ENCODE results near the gene LDHB.

LDHB gene

DNA sequence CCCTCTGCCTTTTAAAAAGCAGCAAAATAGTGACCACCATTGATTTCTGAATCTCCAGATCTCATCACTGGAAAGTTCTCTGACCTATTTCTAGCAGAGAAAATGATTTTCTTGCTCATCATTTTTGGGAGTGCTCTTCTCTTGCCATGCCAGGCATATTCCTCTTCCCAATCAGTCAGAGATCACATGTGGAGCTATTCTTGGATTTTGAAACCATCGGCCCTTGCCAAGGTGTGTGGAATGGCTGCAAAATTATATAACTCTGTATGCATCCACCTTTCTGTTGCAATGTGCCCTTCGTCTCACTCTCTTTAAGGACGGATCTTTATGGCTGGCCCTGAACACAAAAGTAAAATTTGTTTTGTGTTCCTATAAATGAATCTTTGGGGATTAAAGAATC, 25.5 kb upstream of the LDHB start:
- ATAC-seq (ENCODE audit: low read depth) (no peak), DNase-seq (ENCODE audit: low spot score) (no peak)
- Histone ChIP-seq H3K9me3 (ENCODE audit: severe bottlenecking) (no peaks in the 10 kb centered on the region), H3K36me3 (ENCODE audit: low read depth) (no peaks in the 10 kb centered on the region), H3K4me1 (ENCODE audit: insufficient read depth, poor library complexity, severe bottlenecking) (no peaks in the 10 kb centered on the region), H3K27ac (ENCODE audit: poor library complexity, severe bottlenecking) (no peak overlapping the region), H3K4me3 (ENCODE audit: severe bottlenecking) (no peak overlapping the region), H3K27me3 (ENCODE audit: insufficient read depth, poor library complexity, severe bottlenecking) (no peaks in the 10 kb centered on the region)
- TF ChIP-seq, protein P1, sequence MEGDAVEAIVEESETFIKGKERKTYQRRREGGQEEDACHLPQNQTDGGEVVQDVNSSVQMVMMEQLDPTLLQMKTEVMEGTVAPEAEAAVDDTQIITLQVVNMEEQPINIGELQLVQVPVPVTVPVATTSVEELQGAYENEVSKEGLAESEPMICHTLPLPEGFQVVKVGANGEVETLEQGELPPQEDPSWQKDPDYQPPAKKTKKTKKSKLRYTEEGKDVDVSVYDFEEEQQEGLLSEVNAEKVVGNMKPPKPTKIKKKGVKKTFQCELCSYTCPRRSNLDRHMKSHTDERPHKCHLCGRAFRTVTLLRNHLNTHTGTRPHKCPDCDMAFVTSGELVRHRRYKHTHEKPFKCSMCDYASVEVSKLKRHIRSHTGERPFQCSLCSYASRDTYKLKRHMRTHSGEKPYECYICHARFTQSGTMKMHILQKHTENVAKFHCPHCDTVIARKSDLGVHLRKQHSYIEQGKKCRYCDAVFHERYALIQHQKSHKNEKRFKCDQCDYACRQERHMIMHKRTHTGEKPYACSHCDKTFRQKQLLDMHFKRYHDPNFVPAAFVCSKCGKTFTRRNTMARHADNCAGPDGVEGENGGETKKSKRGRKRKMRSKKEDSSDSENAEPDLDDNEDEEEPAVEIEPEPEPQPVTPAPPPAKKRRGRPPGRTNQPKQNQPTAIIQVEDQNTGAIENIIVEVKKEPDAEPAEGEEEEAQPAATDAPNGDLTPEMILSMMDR (IDR thresholded peaks at IDR 0.05; ENCODE audit: poor library complexity, severe bottlenecking) = no peak

DNA sequence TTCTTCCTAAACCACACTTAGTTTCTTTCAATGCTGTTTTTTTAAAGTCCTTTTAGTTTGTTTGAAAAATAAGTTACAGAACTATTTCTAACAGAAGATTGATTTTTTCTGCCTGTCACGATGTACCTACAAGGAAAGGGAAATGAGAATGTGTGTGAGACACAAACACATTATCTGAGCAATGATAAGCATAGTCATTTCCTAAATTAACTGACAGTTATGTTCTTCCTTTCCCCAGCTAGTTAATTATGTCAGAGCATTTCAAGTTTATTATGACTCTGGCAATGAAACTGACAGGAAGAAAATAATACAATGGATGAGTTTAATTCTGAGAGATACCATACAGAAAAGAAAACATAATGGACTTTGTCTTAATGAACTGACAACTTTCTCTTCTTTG, 21.3 kb upstream of the LDHB start:
- Histone ChIP-seq H3K27me3 (ENCODE audit: insufficient read depth, poor library complexity, severe bottlenecking) (no peaks in the 10 kb centered on the region), H3K4me3 (ENCODE audit: severe bottlenecking) (no peak overlapping the region), H3K27ac (ENCODE audit: poor library complexity, severe bottlenecking) (no peak overlapping the region), H3K36me3 (ENCODE audit: low read depth) (no peaks in the 10 kb centered on the region), H3K9me3 (ENCODE audit: severe bottlenecking) (no peaks in the 10 kb centered on the region), H3K4me1 (ENCODE audit: insufficient read depth, poor library complexity, severe bottlenecking) (peaks cover 5% of the 10 kb centered on the region)
- TF ChIP-seq, protein P1 (IDR thresholded peaks at IDR 0.05; ENCODE audit: poor library complexity, severe bottlenecking) = no peak
- DNase-seq (ENCODE audit: low spot score) (no peak), ATAC-seq (ENCODE audit: low read depth) (no peak)

DNA sequence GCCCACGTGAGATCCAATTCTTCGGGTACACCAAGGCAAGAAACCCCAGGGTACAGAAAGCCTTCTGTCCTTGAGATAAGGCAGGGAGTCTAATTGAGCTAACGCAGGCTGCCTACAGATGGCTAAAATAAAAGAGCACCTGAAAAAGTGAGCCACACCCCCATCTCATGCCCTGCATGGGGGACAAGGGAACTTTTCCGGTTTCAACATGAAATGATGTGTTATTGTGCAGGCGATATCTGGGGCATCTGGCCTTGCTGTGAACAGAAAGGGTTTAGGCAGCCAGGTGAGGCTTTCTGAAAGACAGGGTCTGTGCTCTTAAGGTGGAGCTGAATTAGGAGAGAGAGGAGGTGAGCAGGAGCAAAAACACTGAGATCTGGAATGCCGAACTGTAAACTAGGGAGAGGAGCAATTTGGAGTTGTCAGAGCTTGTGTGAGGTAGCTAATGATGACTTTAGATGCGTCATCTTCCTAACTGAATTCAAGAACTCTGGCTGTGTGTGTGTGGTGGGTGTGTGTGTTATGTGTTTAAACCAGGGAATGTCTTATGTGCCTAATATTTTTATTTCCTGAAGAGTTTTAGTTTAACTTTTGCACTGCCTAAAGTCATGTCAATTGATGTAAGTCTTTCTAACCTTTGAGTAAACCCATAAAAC, 20.1 kb upstream of the LDHB start:
- TF ChIP-seq, protein P1 (IDR thresholded peaks at IDR 0.05; ENCODE audit: poor library complexity, severe bottlenecking) = no peak
- Histone ChIP-seq H3K9me3 (ENCODE audit: severe bottlenecking) (no peaks in the 10 kb centered on the region), H3K27ac (ENCODE audit: poor library complexity, severe bottlenecking) (no peak overlapping the region), H3K4me3 (ENCODE audit: severe bottlenecking) (no peak overlapping the region), H3K4me1 (ENCODE audit: insufficient read depth, poor library complexity, severe bottlenecking) (peaks cover 5% of the 10 kb centered on the region), H3K27me3 (ENCODE audit: insufficient read depth, poor library complexity, severe bottlenecking) (no peaks in the 10 kb centered on the region), H3K36me3 (ENCODE audit: low read depth) (no peaks in the 10 kb centered on the region)
- ATAC-seq (ENCODE audit: low read depth) = 0 out of 3 replicates have a peak, but pooled peaks have one; percentile 12
- no peak for DNase-seq (ENCODE audit: low spot score)

DNA sequence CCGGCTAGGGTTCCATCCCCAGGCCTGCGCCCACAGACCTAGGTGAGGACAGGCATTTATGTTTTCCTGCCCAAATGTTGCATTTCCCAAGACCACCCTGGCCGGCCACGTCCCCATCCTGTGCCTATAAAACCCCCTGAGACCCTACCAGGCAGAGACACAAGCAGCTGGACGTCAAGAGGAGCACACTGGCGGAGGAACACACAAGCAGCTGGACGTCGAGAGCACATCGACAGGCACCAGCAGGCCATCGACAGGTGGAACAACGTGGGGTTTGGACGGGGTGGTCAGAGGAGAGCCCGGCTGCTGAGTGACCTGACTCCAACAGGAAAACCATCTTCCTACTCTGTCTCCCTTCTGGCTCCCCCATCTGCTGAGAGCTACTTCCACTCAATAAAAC, 19.6 kb upstream of the LDHB start:
- Histone ChIP-seq H3K36me3 (ENCODE audit: low read depth) (no peaks in the 10 kb centered on the region), H3K27ac (ENCODE audit: poor library complexity, severe bottlenecking) (no peak overlapping the region), H3K27me3 (ENCODE audit: insufficient read depth, poor library complexity, severe bottlenecking) (no peaks in the 10 kb centered on the region), H3K9me3 (ENCODE audit: severe bottlenecking) (no peaks in the 10 kb centered on the region), H3K4me1 (ENCODE audit: insufficient read depth, poor library complexity, severe bottlenecking) (peaks cover 5% of the 10 kb centered on the region), H3K4me3 (ENCODE audit: severe bottlenecking) (no peak overlapping the region)
- ATAC-seq (ENCODE audit: low read depth) (no peak), DNase-seq (ENCODE audit: low spot score) (no peak)
- TF ChIP-seq, protein P1 (IDR thresholded peaks at IDR 0.05; ENCODE audit: poor library complexity, severe bottlenecking) = no peak

DNA sequence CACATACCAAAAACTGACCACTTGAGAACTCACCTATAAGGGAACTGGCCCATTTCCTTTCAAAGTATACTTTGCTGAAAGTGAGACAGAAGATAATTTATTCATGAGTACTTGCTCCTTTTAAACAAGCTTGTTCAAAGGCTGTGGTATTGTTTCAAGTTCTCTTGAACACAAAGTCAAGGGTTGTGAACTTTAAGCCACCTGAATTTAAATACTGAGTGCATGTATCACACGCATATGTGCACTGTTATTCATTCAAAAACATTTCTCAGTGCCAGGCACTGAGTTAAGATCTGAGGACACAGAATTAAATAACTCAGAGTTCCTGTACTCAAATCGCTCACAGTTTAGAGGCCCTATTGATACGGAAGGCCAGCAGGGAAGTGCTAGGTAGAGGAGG, 19.1 kb upstream of the LDHB start:
- H3K27me3 ChIP-seq (ENCODE audit: insufficient read depth, poor library complexity, severe bottlenecking) = no peaks in the 10 kb centered on the region
- TF ChIP-seq, protein P1 (IDR thresholded peaks at IDR 0.05; ENCODE audit: poor library complexity, severe bottlenecking) = no peak
- peaks cover 5% of the 10 kb centered on the region for H3K4me1 ChIP-seq (ENCODE audit: insufficient read depth, poor library complexity, severe bottlenecking)
- H3K27ac ChIP-seq (ENCODE audit: poor library complexity, severe bottlenecking) = no peak overlapping the region
- ATAC-seq (ENCODE audit: low read depth) (no peak), DNase-seq (ENCODE audit: low spot score) (no peak)
- no peak overlapping the region for H3K4me3 ChIP-seq (ENCODE audit: severe bottlenecking)
- no peaks in the 10 kb centered on the region for H3K36me3 ChIP-seq (ENCODE audit: low read depth)
- no peaks in the 10 kb centered on the region for H3K9me3 ChIP-seq (ENCODE audit: severe bottlenecking)

All from RWPE2 (cell line).